GM18511 (cell line): Measurements from ENCODE around the gene TMEM200A.

Source experiments
- ATAC-seq: cut with Tn5 transposase; IDR thresholded peaks from one replicate; pipeline ENCODE4 v1.9.1; 2021; ENCODE audit warnings: mild to moderate bottlenecking, moderate library complexity; ENCODE audit not compliant: unreplicated experiment

Gene TMEM200A

GRCh38 chr6:130377371-130377770 is 11.6 kb downstream of the TMEM200A start:
- no peak for ATAC-seq

- ATAC-seq, result no peak
These were observed 12.1 kb downstream of the TMEM200A start for GRCh38 chr6:130377915-130378314.

GRCh38 chr6:130379223-130379622 is 13.4 kb downstream of the TMEM200A start:
- ATAC-seq, result no peak

GRCh38 chr6:130381012-130381411 is 15.2 kb downstream of the TMEM200A start:
- ATAC-seq, result no peak

- peak; percentile 84 for ATAC-seq
These were observed 15.9 kb downstream of the TMEM200A start for GRCh38 chr6:130381459-130382380.

- no peak for ATAC-seq
These were observed 17.2 kb downstream of the TMEM200A start for GRCh38 chr6:130382872-130383490.

- ATAC-seq, result no peak
These were observed 19.4 kb downstream of the TMEM200A start for GRCh38 chr6:130385064-130385695.

GRCh38 chr6:130389142-130389541 is 23.3 kb downstream of the TMEM200A start:
- no peak for ATAC-seq

- no peak for ATAC-seq
These were observed 25.1 kb downstream of the TMEM200A start for GRCh38 chr6:130390890-130391289.

- ATAC-seq, result no peak
These were observed 27.5 kb downstream of the TMEM200A start for GRCh38 chr6:130393306-130393705.

- ATAC-seq, result no peak
These were observed 28.4 kb downstream of the TMEM200A start for GRCh38 chr6:130394246-130394645.

GRCh38 chr6:130395164-130395563 is 29.3 kb downstream of the TMEM200A start:
- no peak for ATAC-seq

GRCh38 chr6:130396722-130397121 is 30.9 kb downstream of the TMEM200A start:
- no peak for ATAC-seq

GRCh38 chr6:130405549-130405948 is 39.7 kb downstream of the TMEM200A start:
- no peak for ATAC-seq

GRCh38 chr6:130407032-130407431 is 41.2 kb downstream of the TMEM200A start:
- ATAC-seq, result no peak

- ATAC-seq, result no peak
These were observed 43.7 kb downstream of the TMEM200A start for GRCh38 chr6:130409418-130410100.

GRCh38 chr6:130411481-130411880 is 45.7 kb downstream of the TMEM200A start:
- no peak for ATAC-seq

- no peak for ATAC-seq
These were observed 46.9 kb downstream of the TMEM200A start for GRCh38 chr6:130412556-130413290.

GRCh38 chr6:130417951-130418350 is 52.1 kb downstream of the TMEM200A start:
- no peak for ATAC-seq

- no peak for ATAC-seq
These were observed 55.1 kb downstream of the TMEM200A start for GRCh38 chr6:130420911-130421310.
